ENCODE data around the gene C5orf47.

Gene C5orf47

GRCh38 chr5:173989432-173990082 lies 587 bp downstream of the C5orf47 start:
- TF ChIP-seq TAF1 (IDR thresholded peaks at IDR 0.05; ENCODE audit: low read depth) = no peak
- no peak for TF ChIP-seq ZBTB7A (IDR thresholded peaks at IDR 0.05; ENCODE audit: low read depth)
- no peak for TF ChIP-seq TCF12 (IDR thresholded peaks at IDR 0.05; ENCODE audit: low read depth)
- no peak for TF ChIP-seq YY1 (IDR thresholded peaks at IDR 0.05; ENCODE audit: low read depth)
- TF ChIP-seq MAX (IDR thresholded peaks at IDR 0.05) = no peak

- TF ChIP-seq CREB1 (IDR thresholded peaks at IDR 0.05; ENCODE audit: low read depth) (no peak), TEAD4 (IDR thresholded peaks at IDR 0.05) (no peak), CEBPB (IDR thresholded peaks at IDR 0.05) (no peak), RAD21 (IDR thresholded peaks at IDR 0.05; ENCODE audit: low read depth) (no peak), YY1 (IDR thresholded peaks at IDR 0.05; ENCODE audit: low read depth) (no peak), REST (IDR thresholded peaks at IDR 0.05; ENCODE audit: low read depth) (no peak), NFIC (IDR thresholded peaks at IDR 0.05) (no peak), FOXM1 (IDR thresholded peaks at IDR 0.05; ENCODE audit: borderline replicate concordance, low read depth) (no peak), EP300 (IDR thresholded peaks at IDR 0.05; ENCODE audit: borderline replicate concordance) (no peak)
These were observed 8.4 kb downstream of the C5orf47 start for GRCh38 chr5:173997331-173997730.

- TF ChIP-seq REST (IDR thresholded peaks at IDR 0.05; ENCODE audit: low read depth) = no peak
- no peak for TF ChIP-seq RAD21 (IDR thresholded peaks at IDR 0.05; ENCODE audit: low read depth)
- TF ChIP-seq YY1 (IDR thresholded peaks at IDR 0.05; ENCODE audit: low read depth) = no peak
- no peak for TF ChIP-seq EP300 (IDR thresholded peaks at IDR 0.05; ENCODE audit: borderline replicate concordance)
These were observed 9.6 kb downstream of the C5orf47 start for GRCh38 chr5:173998531-173998930.

- no peak for TF ChIP-seq EGR1 (IDR thresholded peaks at IDR 0.05)
- TF ChIP-seq RAD21 (IDR thresholded peaks at IDR 0.05; ENCODE audit: low read depth) = no peak
- TF ChIP-seq CEBPB (IDR thresholded peaks at IDR 0.05) = no peak
- TF ChIP-seq TCF12 (IDR thresholded peaks at IDR 0.05; ENCODE audit: low read depth) = no peak
- no peak for TF ChIP-seq ZBTB7A (IDR thresholded peaks at IDR 0.05; ENCODE audit: low read depth)
These were observed 11.1 kb downstream of the C5orf47 start for GRCh38 chr5:174000076-174000475.

GRCh38 chr5:174003795-174004194 lies 14.8 kb downstream of the C5orf47 start:
- TF ChIP-seq MAX (IDR thresholded peaks at IDR 0.05) = no peak
- no peak for TF ChIP-seq TAF1 (IDR thresholded peaks at IDR 0.05; ENCODE audit: low read depth)
- TF ChIP-seq TEAD4 (IDR thresholded peaks at IDR 0.05) = no peak
- TF ChIP-seq YY1 (IDR thresholded peaks at IDR 0.05; ENCODE audit: low read depth) = no peak
- no peak for TF ChIP-seq CREB1 (IDR thresholded peaks at IDR 0.05; ENCODE audit: low read depth)
- no peak for TF ChIP-seq FOXM1 (IDR thresholded peaks at IDR 0.05; ENCODE audit: borderline replicate concordance, low read depth)
- no peak for TF ChIP-seq CEBPB (IDR thresholded peaks at IDR 0.05)
- no peak for TF ChIP-seq ZBTB7A (IDR thresholded peaks at IDR 0.05; ENCODE audit: low read depth)
- no peak for TF ChIP-seq USF1 (IDR thresholded peaks at IDR 0.05)
- no peak for TF ChIP-seq RAD21 (IDR thresholded peaks at IDR 0.05; ENCODE audit: low read depth)
- TF ChIP-seq NFIC (IDR thresholded peaks at IDR 0.05) = no peak
- TF ChIP-seq EP300 (IDR thresholded peaks at IDR 0.05; ENCODE audit: borderline replicate concordance) = no peak
- no peak for TF ChIP-seq TCF12 (IDR thresholded peaks at IDR 0.05; ENCODE audit: low read depth)
- no peak for TF ChIP-seq EGR1 (IDR thresholded peaks at IDR 0.05)
- TF ChIP-seq REST (IDR thresholded peaks at IDR 0.05; ENCODE audit: low read depth) = no peak

Measured in Ishikawa (cell line).